K562 (cell line): Measurements from ENCODE around the gene PUSL1. TPM values are rescaled to one million over a fixed set of nuclear protein-coding genes. Genes with fewer than 3 reads are reported as not detected.

Experiments used
- BCOR ChIP-seq: fragments of 450-650 bp; IDR thresholded peaks from 2 replicates; pipeline ENCODE4 v1.6.1; 2016
- CTCF ChIP-seq, 3 experiments: IDR thresholded peaks in 2 of 3; conservative IDR thresholded peaks in 1 of 3; 2 replicates each; pipeline ENCODE4 v1.5.1; 2011 to 2012; ENCODE audit warnings: low read length in 3 of 3, mild to moderate bottlenecking in 3 of 3, control low read depth in 2 of 3, improper control_type of control experiment in 1 of 3, inconsistent platforms in 1 of 3, low read depth in 1 of 3, mixed read lengths in 1 of 3, moderate library complexity in 1 of 3; ENCODE audit not compliant: insufficient read depth in 2 of 3
- ELF2 ChIP-seq: fragments of 250-450 bp; sonication (Bioruptor Pico); IDR thresholded peaks from 2 replicates; pipeline ENCODE4 v1.5.0; 2021; ENCODE audit warnings: mild to moderate bottlenecking
- ERF ChIP-seq: fragments of 450-650 bp; formaldehyde crosslinking; IDR thresholded peaks from 2 replicates; pipeline ENCODE4 v1.4.0; 2020; ENCODE audit warnings: mild to moderate bottlenecking, mixed read lengths
- FOXK2 ChIP-seq, 2 experiments: fragments of 450-650 bp; IDR thresholded peaks in 1 of 2; conservative IDR thresholded peaks in 1 of 2; 2 replicates each; pipeline ENCODE4 v1.6.1; 2016; ENCODE audit warnings: low read depth in 2 of 2, mild to moderate bottlenecking in 1 of 2
- IRF9 ChIP-seq: fragments of 450-650 bp; IDR thresholded peaks from 2 replicates; pipeline ENCODE4 v1.6.1; 2016; ENCODE audit warnings: missing biosample characterization, missing genetic modification characterization
- NCOA6 ChIP-seq: fragments of 450-650 bp; IDR thresholded peaks from 2 replicates; pipeline ENCODE4 v1.6.1; 2017; ENCODE audit warnings: mild to moderate bottlenecking
- NFRKB ChIP-seq: fragments of 450-650 bp; IDR thresholded peaks from 2 replicates; pipeline ENCODE4 v1.6.1; 2016; ENCODE audit warnings: low read depth
- PHB ChIP-seq: fragments of 250-450 bp; sonication (Bioruptor Pico); IDR thresholded peaks from 2 replicates; pipeline ENCODE4 v1.5.0; 2021
- SIRT6 ChIP-seq: IDR thresholded peaks from one replicate; pipeline ENCODE4 v1.6.1; 2012; ENCODE audit warnings: low read depth, mild to moderate bottlenecking, control low read depth, inconsistent platforms, low read length, moderate library complexity
- SIX5 ChIP-seq, 2 experiments: IDR thresholded peaks; 2 replicates each; pipeline ENCODE4 v1.6.1; 2011; ENCODE audit warnings: low read length in 2 of 2, borderline replicate concordance in 1 of 2, low read depth in 1 of 2, mild to moderate bottlenecking in 1 of 2, moderate library complexity in 1 of 2; ENCODE audit not compliant: insufficient read depth in 1 of 2
- XRCC4 ChIP-seq: IDR thresholded peaks from one replicate; pipeline ENCODE4 v1.6.1; 2011; ENCODE audit not compliant: insufficient read depth, insufficient read length; ENCODE audit errors: extremely low read depth
- ZNF277 ChIP-seq: fragments of 250-450 bp; sonication (Bioruptor Pico); IDR thresholded peaks from 2 replicates; pipeline ENCODE4 v1.8.0; 2022; ENCODE audit warnings: inconsistent platforms, mild to moderate bottlenecking, moderate library complexity, borderline replicate concordance
- ZNF347 ChIP-seq: fragments of 450-650 bp; formaldehyde crosslinking; IDR thresholded peaks from 2 replicates; pipeline ENCODE4 v1.4.0; 2020; ENCODE audit warnings: low read depth, mild to moderate bottlenecking, moderate library complexity
- ZNF592 ChIP-seq: fragments of 450-650 bp; IDR thresholded peaks from 2 replicates; pipeline ENCODE4 v1.6.1; 2017; ENCODE audit warnings: antibody characterized with exemption, mild to moderate bottlenecking
- ZNF639 ChIP-seq, 2 experiments: fragments of 200-800 bp in 1 of 2; sonication (Bioruptor generic) in 1 of 2; sonication (generic) in 1 of 2; formaldehyde crosslinking in 1 of 2; IDR thresholded peaks in 1 of 2; conservative IDR thresholded peaks in 1 of 2; 2 replicates each; pipeline versions ENCODE4 v1.5.0 to v1.6.1; 2016 to 2020; ENCODE audit warnings: missing compliant biosample characterization in 1 of 2, missing genetic modification characterization in 1 of 2, missing genetic modification reagents in 1 of 2
- polyA plus RNA-seq, 8 experiments: library from polyadenylated mRNA; depleted of rRNA in 4 of 8; stranded (reverse) in 5 of 8; unstranded in 3 of 8; fragments of >200 nt; fragmentation: Nextera tagmentation in 2 of 8; fragmentation: Illumina TruSeq in 1 of 8; extraction: Ambion mirVana in 2 of 8; extraction: Trizol in 1 of 8; gene quantifications; 2 replicates each; pipeline versions ENCODE4 v1.2.1 to v1.2.3, GENCODE V29; 2011 to 2014; ENCODE audit warnings: inconsistent platforms in 1 of 8, missing spikeins in 1 of 8
- total RNA-seq, 7 experiments: library from RNA; depleted of rRNA in 6 of 7; stranded (reverse); fragments of >200 nt in 6 of 7; fragmentation: Illumina TruSeq in 2 of 7; extraction: Trizol in 2 of 7; gene quantifications; 2 replicates each; pipeline versions ENCODE4 v1.2.1 to v1.2.3, GENCODE V29; 2011 to 2021; ENCODE audit warnings: low replicate concordance in 1 of 7

Gene PUSL1
- total and polyA plus RNA-seq, 9 of the 15 experiments (the other 6 are each of a cell fraction or from before 2014, with no cell fraction given) = 0.62 to 86.9 (median 13.6) TPM

- TF ChIP-seq ZNF592 (peak; percentile 53; the same call in 1 of the 2 replicates), FOXK2 (conservative IDR thresholded peaks at IDR 0.05 in 1 of 2, IDR thresholded peaks at IDR 0.05 in 1 of 2; ENCODE audit: low read depth in 2 of 2) (no peak), CTCF (IDR thresholded peaks at IDR 0.05 in 2 of 3, conservative IDR thresholded peaks at IDR 0.05 in 1 of 3; ENCODE audit: insufficient read depth in 2 of 3, low read depth in 1 of 3, low read length in 3 of 3) (peak; percentile 46 to 75 (median 57); a peak in 5 of 6 replicates), ZNF639 (CRISPR knock-in tag; conservative IDR thresholded peaks at IDR 0.05 in 1 of 2, IDR thresholded peaks at IDR 0.05 in 1 of 2) (peak in 1 of 2 experiments; percentile 92; a peak in 2 of 4 replicates), ZNF347 (no peak), ZNF277 (CRISPR knock-in tag) (no peak), ELF2 (no peak), NCOA6 (no peak), BCOR (no peak), SIX5 (IDR thresholded peaks at IDR 0.05; ENCODE audit: borderline replicate concordance in 1 of 2, insufficient read depth in 1 of 2, low read depth in 1 of 2, low read length in 2 of 2) (no peak), ERF (CRISPR knock-in tag) (peak; percentile 95), NFRKB (no peak), SIRT6 (no peak), XRCC4 (no peak), PHB (CRISPR knock-in tag) (no peak), IRF9 (tag) (no peak)
Measured at GRCh38 chr1:1349256-1350012, 41.0 kb downstream of the PUSL1 start, which contains the start of gene DVL1 (continued).
